ENCODE results near the gene CENPC.

CENPC gene

DNA sequence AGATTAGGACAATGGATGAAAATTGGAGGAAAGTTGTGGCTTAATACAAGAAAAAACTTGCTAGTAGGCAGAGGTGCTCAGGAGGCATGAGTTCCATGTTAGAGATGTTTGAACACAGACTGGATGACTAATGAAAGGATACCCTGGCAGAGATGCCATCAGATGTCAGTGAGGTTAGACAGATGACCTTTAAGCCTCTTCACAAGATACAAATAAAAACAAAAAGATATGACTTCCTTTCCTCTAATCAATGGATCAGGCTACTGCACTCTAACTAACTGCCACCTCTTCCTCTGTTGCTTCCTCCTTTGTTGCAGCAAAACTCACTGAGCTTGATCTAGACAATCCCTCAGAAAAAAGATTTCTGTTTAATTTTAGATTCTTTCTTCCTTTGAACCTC, 27.9 kb upstream of the CENPC start:
- H3K27me3 ChIP-seq (replicated peaks) = no peaks in the 10 kb centered on the region
- no peaks in the 10 kb centered on the region for H3K36me3 ChIP-seq (replicated peaks)
- TF ChIP-seq, protein P1, sequence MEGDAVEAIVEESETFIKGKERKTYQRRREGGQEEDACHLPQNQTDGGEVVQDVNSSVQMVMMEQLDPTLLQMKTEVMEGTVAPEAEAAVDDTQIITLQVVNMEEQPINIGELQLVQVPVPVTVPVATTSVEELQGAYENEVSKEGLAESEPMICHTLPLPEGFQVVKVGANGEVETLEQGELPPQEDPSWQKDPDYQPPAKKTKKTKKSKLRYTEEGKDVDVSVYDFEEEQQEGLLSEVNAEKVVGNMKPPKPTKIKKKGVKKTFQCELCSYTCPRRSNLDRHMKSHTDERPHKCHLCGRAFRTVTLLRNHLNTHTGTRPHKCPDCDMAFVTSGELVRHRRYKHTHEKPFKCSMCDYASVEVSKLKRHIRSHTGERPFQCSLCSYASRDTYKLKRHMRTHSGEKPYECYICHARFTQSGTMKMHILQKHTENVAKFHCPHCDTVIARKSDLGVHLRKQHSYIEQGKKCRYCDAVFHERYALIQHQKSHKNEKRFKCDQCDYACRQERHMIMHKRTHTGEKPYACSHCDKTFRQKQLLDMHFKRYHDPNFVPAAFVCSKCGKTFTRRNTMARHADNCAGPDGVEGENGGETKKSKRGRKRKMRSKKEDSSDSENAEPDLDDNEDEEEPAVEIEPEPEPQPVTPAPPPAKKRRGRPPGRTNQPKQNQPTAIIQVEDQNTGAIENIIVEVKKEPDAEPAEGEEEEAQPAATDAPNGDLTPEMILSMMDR (IDR thresholded peaks at IDR 0.05; ENCODE audit: low read depth, low read length, missing control alignments) = no peak
- H3K4me3 ChIP-seq (ENCODE audit: low read depth, low read length) = no peak overlapping the region
- H3K27ac ChIP-seq = no peak overlapping the region
- no peak for DNase-seq
- in situ Hi-C loops (cut with HindIII; ENCODE audit: low pct_ligation_motif_present, low sequenced_read_pairs) = no loop called here

GRCh38 chr4:67571975-67572374, 26.7 kb upstream of the CENPC start:
- TF ChIP-seq, protein P1 (IDR thresholded peaks at IDR 0.05; ENCODE audit: low read depth, low read length, missing control alignments) = no peak
- DNase-seq = no peak
- in situ Hi-C loops (cut with HindIII; ENCODE audit: low pct_ligation_motif_present, low sequenced_read_pairs) = no loop called here
- Histone ChIP-seq H3K27ac (no peak overlapping the region), H3K27me3 (replicated peaks) (no peaks in the 10 kb centered on the region), H3K4me3 (ENCODE audit: low read depth, low read length) (no peak overlapping the region), H3K36me3 (replicated peaks) (no peaks in the 10 kb centered on the region)

DNA sequence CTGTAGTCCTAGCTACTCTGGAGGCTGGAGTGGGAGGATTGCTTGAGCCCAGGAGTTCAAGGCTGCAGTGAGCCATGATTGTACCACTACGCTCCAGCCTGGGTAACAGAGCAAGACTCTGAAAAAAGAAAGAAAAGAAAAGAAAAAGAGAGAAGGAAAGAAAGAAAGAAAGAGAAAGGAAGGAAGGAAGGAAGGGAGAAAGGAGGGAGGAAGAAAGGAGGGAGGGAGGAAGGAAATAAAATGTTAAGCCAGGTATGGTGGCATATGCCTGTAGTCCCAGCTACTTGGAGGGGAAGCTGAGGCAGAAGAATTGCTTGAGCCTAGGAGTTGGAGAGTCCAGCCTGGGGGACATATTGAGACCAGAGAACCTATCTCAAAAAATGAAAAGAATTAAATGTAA, 25.2 kb upstream of the CENPC start:
- in situ Hi-C loops (cut with HindIII; ENCODE audit: low pct_ligation_motif_present, low sequenced_read_pairs) = no loop called here

DNA sequence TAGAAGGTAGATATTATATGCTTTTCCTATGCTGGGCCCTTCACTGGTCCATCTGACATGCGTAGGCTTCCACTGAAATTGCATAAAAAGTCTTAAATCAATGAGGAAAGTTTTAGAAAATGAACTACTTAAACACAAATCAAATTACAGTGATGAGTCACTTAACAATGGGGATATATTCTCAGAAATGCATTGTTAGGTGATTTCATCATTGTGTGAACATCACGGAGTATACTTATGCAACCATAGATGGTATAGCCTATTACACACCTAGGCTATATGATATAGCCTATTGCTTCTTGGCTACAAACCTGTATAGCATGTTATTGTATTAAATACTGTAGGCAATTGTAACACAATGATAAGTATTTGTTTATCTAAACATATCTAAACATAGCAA, 23.5 kb upstream of the CENPC start:
- Histone ChIP-seq H3K27ac (no peak overlapping the region), H3K27me3 (replicated peaks) (no peaks in the 10 kb centered on the region), H3K4me3 (ENCODE audit: low read depth, low read length) (no peak overlapping the region), H3K36me3 (replicated peaks) (no peaks in the 10 kb centered on the region)
- in situ Hi-C loops (cut with HindIII; ENCODE audit: low pct_ligation_motif_present, low sequenced_read_pairs) = no loop called here
- no peak for DNase-seq
- TF ChIP-seq, protein P1 (IDR thresholded peaks at IDR 0.05; ENCODE audit: low read depth, low read length, missing control alignments) = no peak

More for the DNA sequence above, 25.2 kb upstream of the CENPC start:
- Histone ChIP-seq H3K36me3 (replicated peaks) (no peaks in the 10 kb centered on the region), H3K27me3 (replicated peaks) (no peaks in the 10 kb centered on the region), H3K4me3 (ENCODE audit: low read depth, low read length) (no peak overlapping the region), H3K27ac (no peak overlapping the region)
- TF ChIP-seq, protein P1 (IDR thresholded peaks at IDR 0.05; ENCODE audit: low read depth, low read length, missing control alignments) = no peak
- no peak for DNase-seq

DNA sequence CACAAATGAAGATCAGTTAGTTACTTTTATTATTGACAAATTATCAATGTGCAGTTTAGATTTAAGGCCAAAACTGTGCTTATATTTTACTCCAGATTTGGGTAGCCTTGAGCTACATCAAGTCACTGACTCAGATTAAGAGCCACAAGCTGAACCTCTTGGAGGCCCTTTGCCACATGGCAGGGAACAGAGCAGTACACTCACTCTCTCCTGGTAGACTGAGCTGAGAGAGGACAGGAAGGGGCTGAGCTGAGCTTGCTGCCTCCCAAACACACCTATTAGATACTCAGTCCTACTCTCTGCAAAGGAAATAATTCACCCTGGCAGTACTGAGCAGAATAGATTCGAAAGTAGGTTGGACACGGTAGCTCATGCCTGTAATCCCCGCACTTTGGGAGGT, 21.0 kb upstream of the CENPC start:
- TF ChIP-seq, protein P1 (IDR thresholded peaks at IDR 0.05; ENCODE audit: low read depth, low read length, missing control alignments) = no peak
- no peaks in the 10 kb centered on the region for H3K27me3 ChIP-seq (replicated peaks)
- no peak overlapping the region for H3K4me3 ChIP-seq (ENCODE audit: low read depth, low read length)
- H3K27ac ChIP-seq = no peak overlapping the region
- in situ Hi-C loops (cut with HindIII; ENCODE audit: low pct_ligation_motif_present, low sequenced_read_pairs) = no loop called here
- no peak for DNase-seq
- H3K36me3 ChIP-seq (replicated peaks) = no peaks in the 10 kb centered on the region

- H3K27me3 ChIP-seq (replicated peaks) = no peaks in the 10 kb centered on the region
- DNase-seq = no peak
- in situ Hi-C loops (cut with HindIII; ENCODE audit: low pct_ligation_motif_present, low sequenced_read_pairs) = no loop called here
- no peak overlapping the region for H3K27ac ChIP-seq
- H3K36me3 ChIP-seq (replicated peaks) = no peaks in the 10 kb centered on the region
- no peak overlapping the region for H3K4me3 ChIP-seq (ENCODE audit: low read depth, low read length)
- TF ChIP-seq, protein P1 (IDR thresholded peaks at IDR 0.05; ENCODE audit: low read depth, low read length, missing control alignments) = no peak
Measured at GRCh38 chr4:67565284-67565683, 20.0 kb upstream of the CENPC start.
